ENCODE results near the gene KDM8.
A peak's percentile ranks its signal among the peaks of the same experiment; 100 is the strongest.

KDM8 gene

DNA sequence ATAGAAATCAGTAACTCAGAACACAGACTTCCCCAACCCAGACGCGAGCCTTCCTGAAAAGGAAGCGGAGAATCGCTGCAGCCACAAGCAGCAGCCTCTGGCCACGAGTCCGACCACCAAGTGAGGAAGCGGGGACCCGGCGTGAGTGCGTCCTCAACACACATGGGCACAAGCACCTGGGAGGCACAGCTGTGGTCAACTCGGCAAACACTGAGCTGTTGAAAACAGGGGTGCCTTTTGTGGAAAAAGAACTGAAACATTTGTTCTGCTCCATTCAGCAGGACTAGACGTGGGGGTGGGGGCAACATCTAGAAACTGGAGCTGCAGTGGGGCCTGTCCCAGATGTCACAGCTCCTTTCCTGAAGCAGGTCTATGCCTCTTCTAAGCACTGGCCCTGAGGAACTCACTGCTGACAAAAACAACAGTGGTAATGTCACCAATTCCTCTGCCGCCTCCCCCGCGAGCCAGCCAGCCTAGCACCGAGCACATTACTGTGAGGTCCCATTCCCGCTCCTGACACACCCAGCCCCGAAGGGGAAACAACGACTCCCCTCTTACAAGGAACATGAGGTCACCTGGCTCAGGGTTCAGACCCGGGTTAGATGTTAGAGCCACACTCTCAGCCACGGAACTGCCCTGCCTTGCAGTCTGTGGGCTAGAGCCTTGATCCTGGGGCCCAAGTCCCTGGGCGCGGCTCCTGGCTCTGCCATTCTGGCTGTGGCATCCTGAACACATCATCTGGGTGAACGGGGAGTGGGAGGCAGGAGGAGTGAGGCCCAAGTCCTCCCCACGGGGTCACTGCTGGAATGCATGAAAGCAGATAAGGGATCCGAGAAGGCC, 29.0 kb downstream of the KDM8 start:
- no peak for DNase-seq

DNA sequence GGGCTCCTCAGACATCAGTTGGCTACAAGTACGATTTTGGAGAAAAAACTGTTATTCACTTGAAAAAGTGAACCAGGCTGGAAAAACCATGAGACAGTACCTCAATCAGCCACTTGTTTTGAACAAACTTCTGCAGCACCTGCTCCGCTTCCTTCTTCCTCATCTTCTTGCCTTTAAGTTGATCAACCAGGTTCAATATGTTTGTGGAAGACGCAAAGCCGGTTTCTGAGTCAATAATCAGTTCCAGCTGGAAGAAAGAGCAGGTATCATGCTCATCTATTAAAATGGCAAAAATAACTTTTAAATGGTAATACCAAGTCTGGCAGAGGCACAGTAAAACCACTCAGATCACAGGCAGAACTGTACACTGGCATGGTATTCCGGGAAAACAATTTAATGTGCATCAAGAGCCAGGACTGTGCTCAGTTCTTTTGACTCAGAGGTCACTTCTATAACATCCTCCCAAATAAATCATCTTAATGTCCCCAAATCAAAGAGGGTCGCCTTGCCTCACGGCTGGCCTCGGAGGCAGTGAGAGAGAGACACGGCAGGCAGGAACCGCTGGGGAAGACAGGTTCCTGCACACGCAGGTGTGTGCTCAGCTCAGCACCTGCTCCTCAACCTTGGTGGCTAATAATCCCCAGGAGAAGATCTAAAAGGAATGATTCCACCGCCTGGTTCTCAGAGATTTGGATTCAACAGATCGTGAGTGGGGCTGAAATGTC, 29.7 kb downstream of the KDM8 start:
- DNase-seq: no peak

DNA sequence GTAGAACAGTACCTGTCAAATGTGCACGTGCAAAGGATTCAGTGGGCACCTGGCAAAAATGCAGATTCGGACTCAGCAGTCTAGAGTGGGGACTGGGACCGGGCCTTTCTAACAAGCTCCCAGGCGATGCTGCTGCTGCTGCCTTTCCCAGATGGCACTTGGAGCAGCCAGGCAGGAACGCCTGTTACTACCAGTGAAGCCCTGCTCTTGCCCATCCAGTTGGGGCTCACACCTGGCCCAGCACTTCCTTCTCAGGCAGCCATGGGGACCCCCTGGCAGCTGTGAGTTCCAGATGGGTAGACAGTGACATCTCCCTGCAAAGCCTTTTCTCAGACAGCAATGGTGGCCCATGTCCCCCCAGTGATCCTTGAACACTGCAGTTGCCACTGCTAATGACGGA, 30.4 kb downstream of the KDM8 start:
- no peak for DNase-seq

DNA sequence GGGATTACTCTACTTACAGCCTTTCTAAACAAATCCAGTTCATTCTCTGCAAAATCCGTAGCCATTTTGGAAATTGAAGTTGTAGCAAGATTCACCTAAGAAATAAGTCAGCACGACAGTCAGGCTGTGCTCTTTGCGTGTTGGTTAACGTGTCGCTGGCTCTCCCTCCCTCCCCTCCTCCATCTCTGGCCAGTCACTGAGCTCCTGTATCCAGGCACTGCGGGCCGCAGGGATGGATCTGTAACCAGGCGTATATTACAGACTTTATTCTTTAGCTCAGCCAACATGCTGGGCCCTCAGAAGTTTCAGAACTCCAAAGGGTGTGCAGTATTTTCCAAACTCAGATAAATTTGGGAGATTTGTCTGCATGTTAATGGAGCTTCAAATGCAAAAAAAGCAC, 30.8 kb downstream of the KDM8 start:
- DNase-seq: no peak

DNA sequence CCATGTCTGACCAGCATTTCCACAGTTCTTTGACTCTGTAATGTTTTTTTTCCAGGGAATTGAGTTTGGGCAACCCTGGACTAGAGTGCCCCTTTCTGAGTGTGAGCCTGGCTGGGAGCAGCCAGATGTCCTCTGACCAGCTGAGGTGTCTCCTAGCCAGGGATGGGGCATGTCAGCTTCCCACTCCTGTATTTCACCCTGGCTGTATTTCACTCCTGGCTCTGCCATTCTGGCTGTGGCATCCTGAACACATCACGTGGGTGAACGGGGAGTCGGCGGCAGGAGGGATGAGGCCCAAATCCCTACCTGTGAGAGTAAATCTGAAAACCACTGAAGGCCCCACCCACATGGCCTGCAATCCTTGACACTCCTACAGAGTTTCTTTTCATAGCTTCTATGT, 31.3 kb downstream of the KDM8 start:
- DNase-seq: no peak

DNA sequence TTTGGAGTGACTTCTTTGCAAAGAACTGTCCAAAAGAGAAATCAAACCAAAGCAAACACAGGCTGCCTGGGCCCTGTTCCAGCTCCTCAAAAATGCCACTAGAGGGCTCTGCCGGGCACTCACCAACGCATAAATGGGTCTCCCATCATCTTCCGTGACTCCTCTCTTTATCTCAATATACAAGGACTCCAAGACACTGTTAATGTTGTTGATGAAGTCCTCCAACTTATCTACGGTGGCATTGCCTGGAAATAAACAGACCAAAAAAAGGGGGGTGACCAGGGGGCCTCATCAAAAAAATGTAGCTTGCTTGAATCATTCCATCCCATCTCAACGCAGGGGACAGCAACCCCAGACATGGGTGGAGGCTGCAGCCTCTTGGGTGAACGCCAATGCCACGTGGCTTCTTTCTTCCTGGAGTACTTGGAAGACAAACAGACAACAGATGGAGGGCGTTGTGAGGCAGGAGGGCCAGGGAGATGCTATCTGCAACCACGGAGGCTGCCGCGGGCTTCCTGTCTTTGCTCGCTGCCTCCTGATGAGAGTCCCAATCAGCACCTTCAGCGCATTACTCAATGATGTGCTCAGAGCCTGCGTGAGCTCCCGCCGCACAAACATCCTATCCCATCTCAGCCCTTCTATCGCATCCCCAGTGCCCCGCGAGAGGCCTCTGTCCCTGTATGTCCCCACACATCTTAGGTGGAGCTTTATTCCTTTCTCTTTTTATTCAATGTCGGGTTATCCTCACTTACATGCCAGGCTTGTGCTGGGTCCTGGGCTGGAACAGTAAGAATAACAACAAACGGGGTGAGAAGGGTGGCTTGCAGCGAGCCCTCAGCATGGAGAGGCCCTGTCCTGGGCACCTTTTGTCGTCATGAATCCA, 32.0 kb downstream of the KDM8 start:
- peak; percentile 76 for DNase-seq

DNA sequence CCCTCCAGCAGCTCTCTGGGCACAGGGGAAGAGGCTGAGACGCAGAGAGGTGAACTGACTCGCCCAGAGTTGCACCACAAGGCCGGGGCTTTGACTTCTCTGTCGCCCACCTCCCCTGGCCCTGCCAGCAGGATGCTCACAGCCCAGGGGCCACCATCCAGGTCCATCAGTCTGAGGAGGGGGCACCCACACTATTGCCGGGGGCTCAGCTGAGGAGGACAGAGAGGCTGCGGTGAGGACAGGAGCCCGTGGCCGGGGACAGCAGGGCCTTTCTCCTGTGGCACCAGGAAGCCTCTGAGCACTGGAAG, 32.6 kb downstream of the KDM8 start:
- DNase-seq: no peak

DNA sequence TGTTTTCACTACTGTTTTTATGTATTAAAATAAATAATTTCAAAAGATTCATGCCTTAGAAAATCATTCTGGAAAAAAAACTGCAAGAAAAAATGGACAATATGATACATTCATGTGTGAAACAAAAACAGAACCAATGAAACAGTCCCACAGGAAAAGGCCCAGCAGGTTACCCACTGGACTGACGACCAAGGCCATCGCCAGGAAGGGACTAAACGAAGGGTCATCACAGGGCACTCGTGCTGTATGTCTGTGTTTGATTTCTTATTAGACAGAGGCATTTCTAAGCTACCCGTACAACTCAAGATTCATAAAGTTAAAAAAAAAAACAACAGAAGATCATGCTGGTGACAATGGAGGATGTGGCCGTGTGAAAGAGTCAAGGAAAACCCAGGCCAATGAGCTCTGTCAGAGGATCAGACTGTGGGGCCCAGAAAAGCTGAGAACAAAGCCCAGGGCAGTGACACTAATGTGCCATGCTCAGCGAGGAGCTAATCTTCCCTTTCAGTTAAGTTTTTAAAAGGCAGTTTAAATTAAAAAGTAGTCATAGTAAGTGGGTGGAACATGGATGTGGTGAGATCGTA, 33.4 kb downstream of the KDM8 start:
- no peak for DNase-seq

DNA sequence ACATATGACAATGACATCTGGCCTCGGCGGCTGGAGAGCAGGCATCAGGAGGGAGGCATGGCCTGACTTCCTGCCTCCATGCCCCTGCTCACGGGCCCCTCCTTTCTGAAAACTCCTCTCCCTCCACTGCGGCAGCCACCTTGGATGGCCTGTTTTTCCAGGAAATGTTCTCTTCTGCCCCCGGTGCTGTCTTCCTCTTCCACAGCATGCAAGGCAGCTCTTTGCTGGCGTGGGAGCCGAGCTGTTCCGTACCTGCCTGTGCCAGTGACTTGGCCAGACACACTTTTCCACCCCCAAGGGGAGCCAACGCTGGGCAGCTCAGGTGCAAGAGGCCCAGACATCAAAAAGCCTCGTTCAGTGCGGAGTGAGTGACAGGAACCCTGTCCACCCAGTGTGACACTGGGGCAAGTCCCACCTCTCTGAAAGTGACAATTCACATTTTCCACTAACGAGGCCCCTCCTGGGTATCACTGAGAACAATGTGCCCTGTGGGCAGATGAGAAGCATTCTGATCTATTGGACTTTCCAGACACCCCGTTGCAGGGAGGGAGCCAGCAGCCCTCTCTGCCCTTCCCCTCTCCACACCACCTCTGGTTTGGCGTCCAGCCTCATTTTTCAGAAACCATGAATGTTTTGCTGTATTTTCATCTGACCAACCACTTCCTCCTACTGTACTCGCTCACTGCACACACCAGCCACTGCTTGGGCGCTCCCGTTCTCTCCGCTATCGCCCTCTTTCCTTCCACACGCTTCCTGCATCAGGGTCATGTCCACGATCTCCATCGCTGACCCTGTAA, 34.1 kb downstream of the KDM8 start:
- DNase-seq: no peak

DNA sequence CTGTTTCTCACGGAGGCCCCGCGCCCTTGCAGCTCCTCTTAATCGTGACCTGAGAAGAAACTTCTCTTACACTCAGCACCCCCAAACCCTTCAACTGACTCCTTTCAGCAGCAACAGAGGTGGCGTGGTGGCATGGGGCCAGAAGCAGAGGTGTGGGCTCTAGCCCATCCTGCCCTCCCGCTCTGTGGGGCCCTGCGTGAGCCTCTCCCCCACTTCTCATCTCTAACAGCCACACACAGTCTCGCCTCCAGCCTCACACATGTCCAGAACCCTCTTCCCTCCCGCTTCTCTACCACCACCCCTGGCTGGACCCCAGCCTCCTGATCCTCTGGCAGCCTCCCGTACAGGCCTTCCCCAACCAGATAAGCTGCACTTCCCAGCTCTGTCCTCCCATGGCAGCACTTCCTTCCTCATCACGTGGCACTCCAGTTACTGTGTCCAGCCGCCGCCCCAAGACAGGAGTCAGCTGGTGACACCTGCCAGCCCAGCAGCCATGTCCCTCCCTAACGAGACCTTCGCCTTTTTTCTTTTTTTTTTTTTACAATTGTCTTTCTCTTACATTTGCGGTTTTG, 34.8 kb downstream of the KDM8 start:
- peak; percentile 24 for DNase-seq

DNA sequence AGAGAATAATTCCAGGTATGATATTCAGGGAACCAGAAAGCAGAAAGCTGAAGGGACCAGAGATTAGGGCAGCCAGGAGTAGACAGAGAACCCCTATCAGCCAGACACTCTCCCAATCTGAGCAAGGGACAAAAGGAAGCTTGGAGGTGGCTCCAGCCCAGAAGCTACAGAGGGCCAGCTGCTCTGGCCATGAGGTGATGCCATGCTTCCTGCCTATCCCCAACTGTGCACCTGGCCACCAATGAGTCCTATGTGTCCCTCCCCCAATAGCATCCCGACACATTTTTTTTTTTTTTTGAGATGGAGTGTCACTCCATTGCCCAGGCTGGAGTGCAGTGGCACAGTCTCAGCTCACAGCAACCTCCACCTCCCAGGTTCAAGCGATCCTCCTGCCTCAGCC, 35.3 kb downstream of the KDM8 start:
- peak; percentile 13 for DNase-seq

DNA sequence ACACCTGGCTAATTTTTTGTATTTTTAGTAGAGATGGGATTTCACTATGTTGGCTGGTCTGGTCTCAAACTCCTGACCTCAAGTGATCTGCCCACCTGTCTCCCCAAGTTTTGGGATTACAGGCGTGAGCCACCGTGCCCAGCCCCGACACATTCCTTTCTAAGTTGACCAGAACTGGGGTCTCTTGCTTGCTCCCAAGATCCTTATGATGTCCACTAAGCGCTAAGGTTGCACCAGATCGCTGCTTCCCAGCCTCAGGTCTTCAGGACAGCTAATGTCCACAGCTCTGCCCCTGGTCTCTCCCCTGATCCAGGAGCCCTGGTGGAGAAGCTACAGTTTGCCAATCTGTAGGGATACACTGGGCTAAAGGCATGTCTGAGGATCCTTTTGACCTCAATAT, 35.7 kb downstream of the KDM8 start:
- no peak for DNase-seq

DNA sequence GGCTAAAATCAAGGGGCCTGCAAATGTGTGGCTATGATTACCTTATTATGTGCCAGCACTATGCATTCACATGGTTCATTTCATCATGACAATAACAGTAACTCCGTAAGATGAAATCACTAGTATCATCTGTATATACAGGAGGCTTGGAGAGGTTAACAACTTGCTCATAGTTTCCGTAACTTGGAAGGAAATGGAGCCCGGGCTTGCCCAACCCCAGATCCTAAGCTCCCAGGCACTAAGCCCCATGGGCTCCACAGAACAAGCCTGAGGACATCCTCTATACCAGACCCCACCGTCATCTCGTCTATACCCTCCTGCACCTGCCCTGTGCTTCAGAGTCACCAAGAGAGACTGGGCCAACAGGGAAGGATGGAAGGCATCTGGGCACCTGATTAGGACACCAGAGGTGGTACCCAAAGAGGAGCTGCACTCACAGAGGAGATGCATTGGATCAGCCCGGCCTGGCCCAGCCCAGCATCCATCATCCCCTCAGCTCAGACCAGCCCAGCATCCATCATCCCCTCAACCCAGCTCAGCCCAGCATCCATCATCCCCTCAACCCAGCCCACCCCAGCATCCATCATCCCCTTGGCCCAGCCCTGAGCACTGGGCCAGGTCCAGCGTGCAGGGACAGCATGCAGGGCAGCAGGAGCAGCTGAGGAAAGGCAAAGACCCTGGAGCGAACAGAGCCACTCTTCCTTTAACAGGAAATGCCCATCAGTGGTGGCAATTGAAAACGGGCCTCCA, 36.8 kb downstream of the KDM8 start:
- DNase-seq: no peak

DNA sequence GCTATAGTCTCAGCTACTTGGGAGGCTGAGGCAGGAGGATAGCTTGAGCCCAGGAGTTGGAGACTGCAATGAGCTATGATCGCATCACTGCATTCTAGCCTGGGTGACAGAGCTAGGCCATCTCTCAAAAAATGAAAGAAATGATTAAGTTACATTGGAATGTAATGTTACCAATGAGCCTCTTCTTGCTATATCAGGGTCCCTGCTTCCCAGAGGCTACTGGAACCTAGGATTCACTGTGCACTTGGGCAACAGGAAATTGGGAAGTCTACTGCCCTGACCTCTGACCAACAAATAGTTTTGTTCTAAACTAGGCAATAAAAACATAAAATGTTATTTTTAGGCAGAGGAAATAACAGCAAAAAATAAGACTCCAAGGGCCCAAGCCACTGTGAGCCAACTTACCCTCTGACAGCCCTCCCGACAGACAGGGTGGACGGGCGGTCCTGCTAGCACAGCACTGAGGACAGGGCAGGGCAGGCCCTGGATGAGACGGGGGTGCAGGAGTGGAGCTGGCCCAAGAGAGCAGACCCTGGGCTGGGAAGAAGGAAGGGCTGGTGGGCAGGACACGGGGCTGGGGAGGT, 37.7 kb downstream of the KDM8 start:
- DNase-seq: no peak

DNA sequence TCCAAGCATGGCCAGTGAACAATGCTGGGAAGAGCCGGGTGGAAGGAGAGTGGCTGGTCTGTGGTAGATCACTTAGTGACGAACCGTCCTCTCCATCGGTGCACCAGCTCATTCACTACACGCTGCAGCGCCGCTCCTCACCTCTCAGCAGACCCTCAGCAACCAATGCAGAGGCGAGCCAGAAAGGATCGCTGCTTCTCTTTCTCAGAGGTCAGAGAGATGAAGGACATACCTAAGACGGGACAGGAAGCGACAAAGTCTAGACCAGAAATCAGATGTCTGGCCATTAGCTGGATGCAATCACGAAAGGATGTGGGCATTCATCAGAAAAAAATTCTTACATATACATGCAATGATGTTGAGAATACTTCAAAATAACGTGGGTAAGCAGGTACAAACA, 38.3 kb downstream of the KDM8 start:
- no peak for DNase-seq

DNA sequence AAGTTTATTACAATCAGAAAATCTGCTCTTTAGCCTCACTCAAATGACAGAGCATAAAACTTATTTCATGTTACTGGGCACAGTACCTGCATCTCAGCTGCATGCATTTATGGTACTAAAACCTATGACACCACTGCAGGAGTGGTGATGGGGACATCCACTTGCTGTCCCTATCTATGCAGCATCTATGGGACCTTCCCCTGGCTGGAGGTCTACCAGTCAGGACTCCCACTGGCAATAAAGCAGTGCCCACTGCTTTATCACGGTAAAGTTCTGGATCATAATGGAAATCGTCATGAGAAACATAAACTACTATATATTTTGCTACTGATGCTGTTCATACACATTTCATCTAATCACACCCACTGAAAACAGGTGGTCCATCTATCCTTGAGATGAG, 39.1 kb downstream of the KDM8 start:
- DNase-seq: no peak

DNA sequence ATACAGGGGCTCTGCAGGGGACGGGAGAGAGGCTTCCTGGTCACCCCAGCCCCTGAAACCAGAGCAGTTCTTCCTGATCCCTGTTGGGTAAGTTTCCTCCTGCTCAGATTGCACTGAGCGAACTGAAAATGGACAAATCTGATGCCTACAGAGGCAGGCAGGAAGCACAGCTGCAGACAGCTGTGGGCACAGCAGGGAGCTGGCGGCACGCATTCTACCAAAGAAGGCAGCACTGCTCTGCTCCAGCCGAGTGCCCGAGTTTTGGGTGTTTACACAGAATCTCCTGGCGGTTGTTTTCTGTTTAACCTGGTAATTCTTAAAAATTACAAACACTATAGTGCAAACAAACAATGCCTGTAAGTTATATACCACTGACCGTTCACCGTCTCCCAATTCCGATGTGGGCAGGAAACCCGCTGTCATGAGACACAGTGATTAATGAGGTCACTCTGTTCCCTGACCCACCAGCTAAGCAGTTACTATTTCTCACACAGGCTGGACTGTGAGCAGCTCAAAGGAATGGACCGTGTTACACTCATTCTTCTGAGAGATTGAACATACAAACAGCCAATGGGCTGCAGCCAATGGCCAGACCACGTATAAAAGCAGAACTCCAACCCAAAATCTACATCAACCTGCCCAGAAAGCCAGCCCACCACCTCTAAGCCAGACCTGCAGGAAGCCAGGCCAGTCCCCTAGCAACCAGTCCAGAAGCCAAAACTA, 39.7 kb downstream of the KDM8 start:
- no peak for DNase-seq

DNA sequence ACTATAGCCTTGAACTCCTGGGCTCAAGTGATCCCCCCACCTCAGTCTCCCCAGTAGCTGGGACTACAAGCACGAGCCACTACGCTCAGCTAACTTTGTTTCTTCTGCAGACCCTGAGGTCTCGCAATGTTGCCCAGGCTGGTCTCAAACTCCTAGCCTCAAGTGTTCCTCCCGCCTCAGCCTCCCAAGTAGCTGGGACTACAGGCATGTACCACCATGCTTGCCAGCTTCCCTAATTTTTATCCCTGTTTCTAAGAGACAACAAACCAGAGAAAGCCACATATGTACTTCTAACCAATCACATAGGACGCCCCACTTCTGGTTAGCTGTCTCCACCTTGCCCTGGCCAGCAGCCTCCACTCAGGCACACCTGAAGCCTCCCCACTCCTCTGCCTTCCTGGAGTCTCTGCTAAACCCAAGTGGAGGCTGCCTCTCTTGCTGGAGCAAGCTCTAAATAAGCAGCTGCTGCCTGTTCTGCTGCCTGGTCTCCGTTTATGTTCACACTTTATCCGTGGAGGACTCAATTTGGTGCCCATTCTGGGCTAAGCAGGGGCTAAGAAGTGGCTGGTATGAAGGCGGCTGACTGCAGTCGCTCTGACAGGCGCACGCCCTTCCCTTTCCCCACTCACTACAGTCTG, 40.5 kb downstream of the KDM8 start:
- no peak for DNase-seq

DNA sequence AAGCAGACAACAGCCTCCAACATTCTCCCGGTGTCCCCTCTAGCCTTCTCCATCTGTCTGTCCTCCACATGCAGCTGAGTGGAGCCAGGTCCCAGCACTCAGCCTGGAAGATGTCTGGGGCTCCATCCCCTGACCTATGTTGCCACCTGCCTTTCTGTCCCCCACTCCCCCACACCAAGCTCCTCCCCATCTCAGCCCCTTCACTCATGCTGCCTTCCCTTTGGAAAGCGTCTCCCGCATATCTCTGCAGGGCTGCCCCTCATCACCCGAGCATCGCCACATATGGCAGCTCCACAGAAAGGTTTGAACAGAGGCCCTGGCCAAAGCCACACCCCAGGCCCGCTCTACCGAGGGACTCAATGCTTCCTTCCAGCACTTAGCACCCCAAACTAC, 41.0 kb downstream of the KDM8 start:
- DNase-seq: no peak
